Stimulated activated CD8-positive, alpha-beta memory T cell treated with anti-CD3 and anti-CD28 coated beads, Interleukin-4, amount 100 ng/mL, for 4 hours (primary cell): ENCODE data around the gene ORMDL1.
"Not testable (repeated sequence)": the region's sequence is repeated elsewhere in the genome, so short reads cannot be mapped to it uniquely, and the experiment has no call there.

Experiments used
- DNase-seq, 2 donors: peaks; one replicate each; pipeline ENCODE4 v3.0.0-alpha.2; 2020; ENCODE audit warnings: low read depth in 2 of 2, low spot score in 1 of 2

Gene ORMDL1

DNA sequence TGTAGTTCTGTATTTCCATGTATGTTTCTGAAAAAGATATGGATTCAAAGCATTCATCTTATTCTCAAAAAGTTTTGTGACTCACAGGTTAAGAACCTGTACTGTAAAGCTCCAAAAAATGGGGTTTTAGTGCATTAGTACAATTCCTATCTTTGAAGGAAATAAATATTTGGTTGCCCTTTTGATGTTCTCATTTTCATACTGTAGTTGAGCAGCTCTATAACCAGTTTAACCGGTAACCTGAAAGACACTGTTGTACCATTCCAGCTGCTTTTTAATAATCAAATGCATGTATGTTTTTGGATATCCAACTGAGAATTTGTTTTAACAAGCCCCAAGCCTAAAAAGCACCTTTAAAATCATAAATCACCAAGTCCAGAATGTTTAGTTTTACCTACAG lies 11.9 kb downstream of the ORMDL1 start:
- DNase-seq, result no peak

DNA sequence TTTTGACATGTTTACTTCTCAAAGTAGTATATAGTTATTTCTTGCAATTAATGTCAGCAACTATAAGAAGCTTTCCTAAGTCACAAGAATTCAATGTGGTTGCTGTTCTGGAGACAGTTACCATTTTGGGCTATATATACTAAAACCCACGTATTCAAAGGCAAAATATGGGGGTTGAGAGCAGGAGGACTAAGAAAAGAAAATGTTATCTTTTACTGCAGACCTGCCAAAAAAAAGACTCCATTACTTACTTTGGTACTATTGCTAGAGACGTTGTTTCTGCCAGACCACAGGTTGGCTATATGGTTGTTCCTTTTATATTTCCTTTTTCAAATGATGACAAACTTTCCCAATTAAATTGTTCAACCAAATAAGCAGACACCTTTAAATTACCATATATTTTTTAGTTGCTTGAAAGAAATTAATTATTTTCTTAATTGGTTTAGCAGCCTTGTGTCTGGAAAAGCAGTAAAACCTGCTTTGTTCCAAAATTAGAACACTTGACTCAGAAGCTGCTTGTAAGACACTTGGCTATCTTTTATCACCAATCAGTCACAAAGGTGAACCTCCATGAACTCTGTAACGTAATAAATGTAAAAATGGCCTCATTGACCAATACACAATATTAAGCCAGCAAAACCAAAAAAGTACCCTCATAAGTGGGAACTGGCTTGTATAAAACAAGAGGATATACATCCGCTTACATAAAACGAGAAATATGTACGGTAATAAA lies 13.4 kb downstream of the ORMDL1 start:
- DNase-seq, result no peak

DNA sequence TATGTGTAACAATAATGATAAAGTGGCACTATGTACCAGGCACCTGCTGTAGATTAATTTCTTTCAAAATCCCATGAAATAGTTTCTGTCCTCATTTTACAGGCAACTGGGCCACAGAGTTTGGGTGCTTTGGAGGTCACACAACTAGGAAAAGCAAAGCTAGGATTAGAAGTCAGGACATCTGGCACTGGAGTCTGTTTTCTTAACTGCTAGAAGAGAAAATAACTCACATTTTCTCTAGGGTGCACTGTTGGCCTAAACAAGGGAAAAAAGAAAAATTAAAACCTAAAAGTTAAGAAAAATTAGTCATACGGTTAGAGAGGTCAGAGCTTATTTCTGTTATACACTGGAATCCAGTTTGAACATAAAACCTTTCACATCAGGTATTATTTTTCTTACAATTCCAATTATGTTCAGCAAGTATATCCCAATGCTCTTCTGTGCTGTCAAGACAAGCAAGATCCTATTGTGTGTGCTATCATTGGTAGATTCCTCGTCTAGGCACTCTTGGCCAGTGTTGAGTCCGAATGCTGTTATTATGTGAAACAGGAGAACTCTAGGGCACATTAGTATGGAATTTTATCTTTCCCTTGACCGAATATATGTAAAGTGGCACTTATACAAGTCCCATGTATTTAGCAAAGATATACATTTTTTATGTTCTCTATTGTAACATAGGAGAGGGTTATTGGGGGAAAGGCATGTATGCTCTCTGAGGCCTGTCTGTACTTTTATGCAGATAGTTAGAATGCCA lies 20.1 kb downstream of the ORMDL1 start:
- no peak for DNase-seq

DNA sequence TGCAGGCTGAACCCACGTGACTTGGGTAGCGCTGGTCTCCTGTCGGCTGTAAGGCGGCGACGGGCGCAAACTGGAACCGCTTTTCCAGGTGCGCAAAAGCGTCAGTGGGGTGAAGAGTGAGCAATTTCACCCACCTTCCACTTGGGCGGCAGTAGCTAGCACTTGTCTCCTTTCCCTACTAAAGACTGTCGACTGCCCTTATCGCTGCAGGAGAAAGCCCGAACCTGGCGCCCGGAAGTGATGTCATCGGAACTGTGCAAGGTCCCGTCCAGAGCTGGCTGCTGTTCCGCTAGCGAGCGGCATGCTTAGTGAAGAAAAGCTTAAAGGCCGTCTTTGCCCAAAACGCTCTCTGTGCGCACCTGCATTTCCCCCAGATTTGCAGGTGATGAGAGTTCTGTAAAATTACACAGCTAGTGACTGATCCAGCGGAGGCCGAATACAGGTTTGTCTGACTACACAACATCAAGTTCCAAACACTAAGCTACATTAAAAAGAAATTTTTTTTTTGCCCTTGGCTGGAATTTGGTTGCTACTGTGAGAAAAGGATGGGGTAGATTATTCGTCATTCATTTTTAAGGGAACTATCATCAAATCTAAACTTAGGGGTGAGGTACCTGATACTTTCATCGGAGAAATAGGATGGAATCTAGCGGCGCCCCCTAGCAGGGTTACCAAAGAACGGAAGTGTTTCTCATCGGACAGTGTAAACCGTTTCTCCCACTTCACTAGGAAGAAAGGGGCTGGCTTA lies 21.4 kb downstream of the ORMDL1 start, which contains the start of gene OSGEPL1:
TSS of gene OSGEPL1 (minus strand) at position 242 of the 748 bp plus-strand sequence. CDS start 1,152 bp downstream, outside the sequence.
- peak; percentile 81 to 86 for DNase-seq

DNA sequence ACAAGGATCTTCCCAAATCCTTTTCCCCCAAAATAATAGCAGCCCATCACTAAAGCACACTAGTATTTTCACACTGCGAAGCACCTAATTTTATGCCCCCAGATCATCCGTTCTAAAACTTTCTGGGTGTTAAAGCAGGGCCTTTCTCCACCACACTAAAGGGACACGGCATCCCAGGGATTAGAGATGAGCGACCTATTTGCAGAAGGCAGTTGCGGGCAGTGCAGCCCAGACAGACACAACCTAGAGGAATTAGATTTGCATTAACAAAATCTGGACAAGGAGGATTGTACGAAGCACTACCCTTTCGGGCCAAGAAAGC lies 21.9 kb downstream of the ORMDL1 start:
- DNase-seq, result no peak

DNA sequence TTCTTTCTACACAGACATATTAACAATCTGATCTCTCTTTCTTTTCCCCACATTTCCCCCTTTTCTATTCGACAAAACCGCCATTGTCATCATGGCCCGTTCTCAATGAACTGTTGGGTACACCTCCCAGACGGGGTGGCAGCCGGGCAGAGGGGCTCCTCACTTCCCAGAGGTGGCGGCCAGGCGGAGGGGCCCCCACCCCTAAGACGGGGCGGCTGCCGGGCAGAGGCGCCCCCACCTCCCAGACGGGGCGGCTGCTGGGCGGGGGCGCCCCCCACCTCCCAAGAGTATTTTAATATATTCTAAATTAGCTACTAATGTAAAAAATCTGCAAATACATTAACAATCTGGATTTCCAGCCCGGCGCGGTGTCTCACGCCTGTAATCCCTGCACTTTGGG lies 24.0 kb downstream of the ORMDL1 start:
- not testable (repeated sequence) for DNase-seq

DNA sequence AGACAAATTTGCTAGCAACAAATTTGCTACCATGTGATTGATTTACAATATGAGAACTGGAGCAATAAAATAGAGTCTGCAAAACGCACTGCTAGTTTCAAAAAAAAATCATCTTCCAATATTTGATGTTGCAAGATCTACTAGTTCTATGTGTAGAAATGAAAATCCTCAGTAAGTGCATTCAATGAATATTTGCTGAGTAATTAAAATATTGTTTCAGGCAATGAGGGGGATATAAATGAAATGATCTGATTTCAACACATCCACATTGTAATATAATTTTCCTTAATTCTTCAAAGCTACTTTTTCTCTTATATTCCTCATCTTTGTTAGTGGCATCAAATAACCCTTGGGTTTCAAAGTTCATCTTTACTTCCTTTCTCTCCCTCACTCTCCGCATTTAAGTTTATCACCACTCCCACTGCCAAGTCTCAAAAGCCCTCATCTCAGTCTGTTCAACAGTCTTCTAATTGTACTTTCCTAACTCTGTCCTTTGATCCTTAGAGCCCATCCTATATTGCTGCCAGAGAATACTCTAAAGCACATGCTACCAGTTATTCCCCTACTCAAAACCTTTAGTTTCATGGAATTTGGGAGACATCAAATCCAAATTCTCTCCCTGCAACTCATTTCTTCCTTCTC lies 27.7 kb downstream of the ORMDL1 start:
- DNase-seq, result no peak

DNA sequence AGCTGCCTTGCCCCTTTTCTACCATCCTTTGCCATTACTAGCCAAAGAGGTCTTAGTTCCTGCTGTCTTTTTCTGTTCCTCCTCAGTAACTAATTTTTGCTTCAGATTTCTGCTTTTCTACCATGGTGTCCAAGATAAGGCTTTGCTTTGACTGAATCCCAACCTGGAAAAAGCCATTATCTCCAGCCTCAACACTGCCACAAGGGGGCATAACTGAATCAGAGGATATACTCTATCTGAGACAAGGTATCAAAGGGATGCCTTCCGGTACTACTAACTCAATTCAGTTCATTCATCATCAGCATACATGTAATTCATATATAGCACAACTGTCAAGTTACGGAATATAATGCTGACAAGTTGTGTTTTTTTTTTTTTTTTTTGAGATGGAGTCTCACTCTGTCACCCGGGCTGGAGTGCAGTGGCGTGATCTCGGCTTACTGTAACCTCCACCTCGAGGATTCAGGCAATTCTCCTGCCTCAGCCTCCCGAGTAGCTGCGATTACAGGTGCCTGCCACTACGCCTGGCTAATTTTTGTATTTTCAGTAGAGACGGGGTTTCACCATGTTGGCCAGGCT lies 33.0 kb downstream of the ORMDL1 start:
- DNase-seq, result no peak

DNA sequence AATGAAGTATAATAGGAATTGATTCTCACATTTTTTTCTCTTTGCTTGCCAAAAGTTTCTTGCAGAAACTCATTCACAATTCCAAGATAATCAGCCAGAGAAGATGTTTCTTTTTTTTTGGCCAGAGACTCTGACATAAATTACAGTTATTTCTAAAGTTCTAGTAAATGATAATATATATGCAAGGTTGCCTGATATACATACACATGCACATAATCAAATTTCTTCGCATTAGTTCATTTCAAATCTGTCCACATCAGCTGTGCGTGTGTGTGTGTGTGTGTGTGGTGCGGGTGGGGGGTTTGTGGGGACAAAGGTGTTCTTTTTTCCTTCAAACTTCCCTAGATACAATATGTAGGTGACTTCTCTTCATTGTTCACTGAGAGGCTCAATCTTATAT lies 54.7 kb downstream of the ORMDL1 start:
- DNase-seq, result no peak

DNA sequence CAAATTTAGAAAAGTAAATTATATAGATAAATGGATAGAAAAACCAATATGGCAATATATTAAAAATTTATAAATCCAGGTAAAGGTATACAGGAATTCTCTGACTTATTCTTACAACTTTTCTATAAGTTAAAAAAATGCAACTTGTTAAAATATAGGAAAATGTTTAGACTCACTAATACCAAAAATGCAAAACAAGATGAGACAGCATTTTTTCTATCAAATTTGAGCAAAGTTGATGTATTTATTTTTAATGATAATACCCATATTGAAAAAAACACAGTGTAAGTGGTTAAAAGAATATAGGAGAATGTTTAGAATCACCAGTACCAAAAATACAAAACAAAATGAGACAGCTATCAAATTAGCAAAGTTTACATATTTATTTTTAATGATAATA lies 57.3 kb downstream of the ORMDL1 start:
- DNase-seq, result no peak

DNA sequence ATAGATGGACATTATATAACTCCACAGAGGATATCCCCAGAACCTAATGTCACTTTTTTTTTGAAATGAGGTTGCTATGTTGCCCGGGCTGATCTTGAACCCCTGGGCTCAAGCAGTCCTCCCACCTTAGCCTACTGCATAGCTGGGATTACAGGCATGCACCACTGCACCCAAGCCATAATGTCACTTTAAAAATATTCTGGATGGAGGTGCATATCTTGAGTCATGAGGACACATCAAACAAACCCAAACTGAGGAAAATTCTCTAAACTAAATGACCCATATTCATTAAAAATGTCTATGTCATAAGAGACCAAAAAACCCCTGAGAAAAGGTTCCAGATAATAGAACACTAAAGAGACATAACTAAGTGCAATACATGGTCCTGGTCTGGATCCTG lies 57.9 kb downstream of the ORMDL1 start:
- no peak for DNase-seq

DNA sequence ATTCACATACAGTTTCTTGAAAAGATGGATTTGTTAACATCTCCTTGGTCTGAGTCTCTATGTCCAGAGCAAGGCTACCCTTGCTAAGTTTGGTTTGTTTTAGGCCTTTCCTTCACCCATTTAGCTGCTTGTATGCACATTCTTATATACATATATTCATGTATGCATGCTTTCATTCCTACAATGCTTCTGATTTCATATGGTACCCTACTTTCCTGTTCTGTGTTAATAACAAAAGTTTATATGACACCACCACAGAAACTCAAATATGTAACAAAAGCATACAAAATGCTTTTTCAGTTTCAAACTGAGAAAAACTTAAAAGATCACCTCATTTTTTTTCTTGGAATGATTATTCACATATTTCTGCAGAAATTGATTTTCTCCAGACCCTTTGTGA lies 60.9 kb downstream of the ORMDL1 start:
- no peak for DNase-seq
